OCI-LY7 (cell line): ENCODE data around the gene SUPT20HL2. TPM values are rescaled to one million over a fixed set of nuclear protein-coding genes. Genes with fewer than 3 reads are reported as not detected.

Experiments
- BruUV-seq: library from RNA; stranded (reverse); fragments of 400-500 nt; replicated peaks from 2 replicates; lab custom pipeline; 2021; lab: Mats Ljungman, UMichigan
- CTCF ChIA-PET: fragments of 300-600 bp; sonication (Branson Sonifier 250); formaldehyde crosslinking; loops from one replicate; lab custom pipeline; 2022; ENCODE audit warnings: antibody characterized with exemption; ENCODE audit not compliant: unreplicated experiment; lab: Charles Lee
- POLR2A ChIA-PET: fragments of 300-600 bp; sonication (Branson Sonifier 250); formaldehyde crosslinking; loops from one replicate; lab custom pipeline; 2022; ENCODE audit warnings: antibody characterized with exemption; lab: Charles Lee
- DNase-seq: peaks from one replicate; pipeline ENCODE4 v3.0.0-alpha.2; 2015; ENCODE audit warnings: low spot score
- H2AFZ ChIP-seq: fragments of 200-600 bp; sonication (generic), shearing (Covaris generic); 2 replicates; pipeline ENCODE4 v1.6.1; 2014; ENCODE audit warnings: mild to moderate bottlenecking, antibody characterized with exemption, low read length, moderate library complexity
- H3K27ac ChIP-seq: fragments of 200-600 bp; sonication (generic); 2 replicates; pipeline ENCODE4 v1.5.1; 2014; ENCODE audit warnings: mixed run types, low read depth, mild to moderate bottlenecking, moderate library complexity, low read length, inconsistent platforms; ENCODE audit not compliant: poor library complexity, severe bottlenecking
- H3K36me3 ChIP-seq: fragments of 200-600 bp; sonication (generic); 2 replicates; pipeline ENCODE4 v1.6.1; 2014; ENCODE audit warnings: mild to moderate bottlenecking, antibody characterized with exemption, low read length, moderate library complexity, mixed read lengths; ENCODE audit not compliant: insufficient read depth
- H3K4me1 ChIP-seq: fragments of 200-600 bp; sonication (generic); 2 replicates; pipeline ENCODE4 v1.5.1; 2014; ENCODE audit warnings: mild to moderate bottlenecking, low read length; ENCODE audit not compliant: insufficient read depth, poor library complexity, severe bottlenecking
- H3K4me2 ChIP-seq: fragments of 200-600 bp; sonication (generic); 2 replicates; pipeline ENCODE4 v1.6.1; 2014; ENCODE audit warnings: mild to moderate bottlenecking, low read length
- H3K4me3 ChIP-seq: fragments of 200-600 bp; sonication (generic); 2 replicates; pipeline ENCODE4 v1.5.1; 2014; ENCODE audit warnings: mild to moderate bottlenecking, low read depth, low read length; ENCODE audit not compliant: poor library complexity, severe bottlenecking
- H3K79me2 ChIP-seq: fragments of 200-600 bp; sonication (generic); 2 replicates; pipeline ENCODE4 v1.6.1; 2016; ENCODE audit warnings: low read depth, mild to moderate bottlenecking, low read length, moderate library complexity, mixed read lengths; ENCODE audit not compliant: insufficient read depth
- H3K9me2 ChIP-seq: fragments of 200-600 bp; sonication (generic); 2 replicates; pipeline ENCODE4 v1.6.1; 2016; ENCODE audit warnings: mild to moderate bottlenecking, low read length, mixed read lengths; ENCODE audit not compliant: insufficient read depth
- H3K9me3 ChIP-seq: fragments of 200-600 bp; sonication (generic); 2 replicates; pipeline ENCODE4 v1.6.1; 2014; ENCODE audit warnings: mild to moderate bottlenecking, mixed run types, low read length, mixed read lengths
- H4K20me1 ChIP-seq: fragments of 200-600 bp; sonication (generic); 2 replicates; pipeline ENCODE4 v1.6.1; 2014; ENCODE audit warnings: mild to moderate bottlenecking, antibody characterized with exemption, low read length, moderate library complexity, mixed read lengths; ENCODE audit not compliant: insufficient read depth
- EZH2phosphoT487 ChIP-seq: fragments of 200-600 bp; sonication (generic); IDR thresholded peaks from 2 replicates; pipeline ENCODE4 v1.6.1; 2018; ENCODE audit warnings: low read depth, borderline replicate concordance, mild to moderate bottlenecking, mixed run types, antibody characterized with exemption, low read length, moderate library complexity, mixed read lengths
- intact Hi-C: fragments of 100-400 bp; cut with micrococcal nuclease; formaldehyde crosslinking; loops from one replicate; pipeline ENCODE4 v1.10.0; 2022; ENCODE audit not compliant: unreplicated experiment
- total RNA-seq, 2 experiments: library from RNA; depleted of rRNA in 1 of 2; stranded (reverse); fragments of >200 nt in 1 of 2; shearing (Covaris generic) in 1 of 2; gene quantifications; 2 replicates each; pipeline ENCODE4 v1.2.3, GENCODE V29; 2014 to 2022
- TF ChIP-seq, protein P1 (sequence below): fragments of 200-600 bp; sonication (generic); conservative IDR thresholded peaks from 2 replicates; pipeline ENCODE4 v1.5.1; 2014; ENCODE audit warnings: mild to moderate bottlenecking, antibody characterized with exemption, low read length, moderate library complexity, mixed read lengths

SUPT20HL2 gene
- total RNA-seq, 2 experiments from 2014 or later, result not detected

DNA sequence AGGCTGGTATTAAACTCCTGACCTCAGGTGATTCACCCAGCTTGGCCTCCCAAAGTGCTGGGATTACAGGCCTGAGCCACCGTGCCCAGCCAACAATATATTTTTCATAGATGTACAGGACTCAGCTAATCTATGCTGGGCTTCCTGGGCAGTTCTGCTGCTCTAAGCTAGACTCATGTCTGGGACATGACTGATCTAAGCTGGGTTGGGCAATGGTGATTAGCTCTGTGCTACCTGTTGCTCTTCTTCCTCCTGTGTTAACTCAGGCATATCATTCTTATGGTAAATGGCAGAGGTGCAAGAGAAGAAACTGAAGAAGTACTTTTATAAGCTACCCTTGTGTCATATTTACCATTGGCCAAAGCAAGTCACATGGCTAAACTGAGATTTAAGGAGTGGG is 11.4 kb upstream of the SUPT20HL2 start:
- H3K9me2 ChIP-seq, result no peaks in the 10 kb centered on the region
- BruUV-seq, result no TSS peak
- no peak overlapping the region for H3K4me2 ChIP-seq
- no peaks in the 10 kb centered on the region for H3K9me3 ChIP-seq
- no peaks in the 10 kb centered on the region for H4K20me1 ChIP-seq
- TF ChIP-seq, protein P1, sequence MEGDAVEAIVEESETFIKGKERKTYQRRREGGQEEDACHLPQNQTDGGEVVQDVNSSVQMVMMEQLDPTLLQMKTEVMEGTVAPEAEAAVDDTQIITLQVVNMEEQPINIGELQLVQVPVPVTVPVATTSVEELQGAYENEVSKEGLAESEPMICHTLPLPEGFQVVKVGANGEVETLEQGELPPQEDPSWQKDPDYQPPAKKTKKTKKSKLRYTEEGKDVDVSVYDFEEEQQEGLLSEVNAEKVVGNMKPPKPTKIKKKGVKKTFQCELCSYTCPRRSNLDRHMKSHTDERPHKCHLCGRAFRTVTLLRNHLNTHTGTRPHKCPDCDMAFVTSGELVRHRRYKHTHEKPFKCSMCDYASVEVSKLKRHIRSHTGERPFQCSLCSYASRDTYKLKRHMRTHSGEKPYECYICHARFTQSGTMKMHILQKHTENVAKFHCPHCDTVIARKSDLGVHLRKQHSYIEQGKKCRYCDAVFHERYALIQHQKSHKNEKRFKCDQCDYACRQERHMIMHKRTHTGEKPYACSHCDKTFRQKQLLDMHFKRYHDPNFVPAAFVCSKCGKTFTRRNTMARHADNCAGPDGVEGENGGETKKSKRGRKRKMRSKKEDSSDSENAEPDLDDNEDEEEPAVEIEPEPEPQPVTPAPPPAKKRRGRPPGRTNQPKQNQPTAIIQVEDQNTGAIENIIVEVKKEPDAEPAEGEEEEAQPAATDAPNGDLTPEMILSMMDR, result no peak
- no peak for TF ChIP-seq EZH2phosphoT487
- H3K4me1 ChIP-seq, result no peaks in the 10 kb centered on the region
- no peak overlapping the region for H3K4me3 ChIP-seq
- H2AFZ ChIP-seq, result no peak overlapping the region
- no peak overlapping the region for H3K27ac ChIP-seq
- no peaks in the 10 kb centered on the region for H3K36me3 ChIP-seq
- ChIA-PET CTCF (no interaction called here), POLR2A (no interaction called here)
- intact Hi-C loops, result no loop called here
- DNase-seq, result no peak
- H3K79me2 ChIP-seq, result no peaks in the 10 kb centered on the region

DNA sequence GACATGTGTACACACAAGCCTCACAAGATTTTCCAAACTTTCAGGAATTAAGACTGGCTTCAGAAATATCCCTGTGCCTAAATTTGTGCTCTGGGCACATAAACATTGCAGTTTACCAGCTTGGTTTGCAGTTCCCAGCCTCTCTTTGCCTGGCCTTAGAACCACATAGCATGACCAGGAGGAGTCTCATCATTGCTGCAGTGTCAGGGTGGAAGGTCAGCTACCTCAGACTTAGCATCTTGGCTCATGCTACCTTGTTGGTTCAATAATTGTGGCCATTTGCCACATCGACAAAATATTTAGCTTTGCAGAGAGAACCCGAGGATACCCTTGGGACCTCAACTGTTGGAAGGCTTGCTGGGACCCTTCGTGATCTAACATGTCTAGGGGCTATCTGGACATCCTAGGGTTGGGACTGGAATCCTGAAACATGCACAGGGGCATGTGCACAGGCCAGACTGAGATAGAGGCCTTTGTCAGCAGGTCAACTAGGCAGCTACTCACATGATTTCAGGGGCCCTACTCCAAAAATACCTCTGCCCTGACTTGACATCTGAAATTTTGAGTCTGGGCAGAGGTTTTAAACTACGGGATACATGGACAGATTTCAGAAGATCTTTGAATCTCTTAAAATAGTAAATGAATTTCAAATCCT is 8.0 kb upstream of the SUPT20HL2 start:
- TF ChIP-seq EZH2phosphoT487, result no peak
- TF ChIP-seq, protein P1, result no peak
- POLR2A ChIA-PET, result no interaction called here

DNA sequence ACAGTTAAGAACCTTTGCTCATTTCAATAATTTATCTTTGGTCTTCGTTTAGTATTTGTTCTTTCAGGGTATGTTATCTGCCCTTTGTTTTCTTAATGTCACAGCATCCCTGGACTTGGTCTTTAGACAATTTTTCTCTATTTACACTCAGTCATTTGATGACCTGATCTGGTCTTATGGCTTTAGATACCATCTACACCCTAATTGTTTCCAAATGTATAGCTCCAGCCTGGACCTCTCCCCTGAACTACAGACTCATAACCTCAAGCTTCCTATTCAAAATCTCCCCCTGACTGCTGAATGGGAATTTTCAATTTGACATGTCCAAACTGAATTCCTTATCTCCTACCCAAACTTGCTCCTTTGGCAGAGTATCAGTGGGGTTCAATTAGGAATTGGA is 3.7 kb upstream of the SUPT20HL2 start:
- no peaks in the 10 kb centered on the region for H3K9me2 ChIP-seq
- H3K4me1 ChIP-seq, result no peaks in the 10 kb centered on the region
- H3K79me2 ChIP-seq, result no peaks in the 10 kb centered on the region
- H4K20me1 ChIP-seq, result no peaks in the 10 kb centered on the region
- TF ChIP-seq EZH2phosphoT487, result no peak
- TF ChIP-seq, protein P1, result no peak
- ChIA-PET POLR2A (no interaction called here), CTCF (no interaction called here)
- no peak overlapping the region for H3K4me3 ChIP-seq
- no TSS peak for BruUV-seq
- no peaks in the 10 kb centered on the region for H3K9me3 ChIP-seq
- H2AFZ ChIP-seq, result no peak overlapping the region
- H3K36me3 ChIP-seq, result no peaks in the 10 kb centered on the region
- no peak for DNase-seq
- no peak overlapping the region for H3K4me2 ChIP-seq
- intact Hi-C loops, result no loop called here
- H3K27ac ChIP-seq, result no peak overlapping the region

More for the DNA sequence above, 8.0 kb upstream of the SUPT20HL2 start:
- no peaks in the 10 kb centered on the region for H4K20me1 ChIP-seq
- H3K36me3 ChIP-seq, result no peaks in the 10 kb centered on the region
- no TSS peak for BruUV-seq
- intact Hi-C loops, result no loop called here
- no peaks in the 10 kb centered on the region for H3K9me2 ChIP-seq
- no peak overlapping the region for H2AFZ ChIP-seq
- no peak overlapping the region for H3K27ac ChIP-seq
- DNase-seq, result no peak
- H3K9me3 ChIP-seq, result no peaks in the 10 kb centered on the region
- CTCF ChIA-PET, result no interaction called here
- no peak overlapping the region for H3K4me2 ChIP-seq
- no peaks in the 10 kb centered on the region for H3K79me2 ChIP-seq
- H3K4me3 ChIP-seq, result no peak overlapping the region
- H3K4me1 ChIP-seq, result no peaks in the 10 kb centered on the region
